OCI-LY1 (cell line): ENCODE results near the gene DRAM1.

Source experiments
- EZH2 ChIP-seq: fragments of 200-600 bp; sonication (generic), shearing (Covaris generic); IDR thresholded peaks from 2 replicates; pipeline ENCODE4 v1.8.0; 2017; ENCODE audit warnings: borderline replicate concordance, mixed run types, mild to moderate bottlenecking, antibody characterized with exemption, low read length, moderate library complexity, mixed read lengths
- TF ChIP-seq, protein P1 (sequence below): fragments of 200-600 bp; sonication (generic), shearing (Covaris generic); IDR thresholded peaks from 2 replicates; pipeline ENCODE4 v1.5.1; 2017; ENCODE audit warnings: mild to moderate bottlenecking, antibody characterized with exemption, low read length, moderate library complexity, mixed read lengths

DNA sequence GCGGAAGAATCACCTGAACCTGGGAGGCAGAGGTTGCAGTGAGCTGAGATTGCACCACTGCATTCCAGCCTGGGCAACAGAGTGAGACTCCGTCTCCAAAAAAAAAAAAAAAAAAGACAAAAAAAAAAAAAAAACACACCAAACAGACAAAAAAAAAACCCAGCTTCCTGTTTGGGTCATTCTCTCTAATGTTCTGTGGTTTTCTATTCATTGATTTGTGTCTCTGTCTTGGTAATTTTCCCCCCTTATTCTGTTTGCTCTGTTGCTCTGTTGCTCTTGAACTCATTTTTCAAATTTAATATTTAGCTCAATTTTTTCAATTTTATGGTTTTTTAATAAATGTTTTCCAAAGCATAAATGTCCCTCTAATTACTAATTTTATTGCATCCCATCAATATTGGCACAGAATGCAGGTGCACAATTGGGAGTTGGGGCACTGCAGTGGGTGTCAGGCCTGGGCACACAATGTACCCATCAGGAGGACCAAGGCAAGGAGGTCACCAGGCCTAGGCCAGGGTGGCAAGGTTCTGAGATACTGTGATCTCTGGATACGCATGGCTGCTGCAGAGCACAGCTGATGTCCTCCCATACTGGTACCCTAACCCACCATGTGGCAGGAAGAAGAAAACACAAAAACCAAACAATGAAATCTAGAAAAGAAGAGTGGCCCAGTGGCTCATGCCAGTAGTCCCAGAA is 38.6 kb upstream of the DRAM1 start:
- TF ChIP-seq, protein P1, sequence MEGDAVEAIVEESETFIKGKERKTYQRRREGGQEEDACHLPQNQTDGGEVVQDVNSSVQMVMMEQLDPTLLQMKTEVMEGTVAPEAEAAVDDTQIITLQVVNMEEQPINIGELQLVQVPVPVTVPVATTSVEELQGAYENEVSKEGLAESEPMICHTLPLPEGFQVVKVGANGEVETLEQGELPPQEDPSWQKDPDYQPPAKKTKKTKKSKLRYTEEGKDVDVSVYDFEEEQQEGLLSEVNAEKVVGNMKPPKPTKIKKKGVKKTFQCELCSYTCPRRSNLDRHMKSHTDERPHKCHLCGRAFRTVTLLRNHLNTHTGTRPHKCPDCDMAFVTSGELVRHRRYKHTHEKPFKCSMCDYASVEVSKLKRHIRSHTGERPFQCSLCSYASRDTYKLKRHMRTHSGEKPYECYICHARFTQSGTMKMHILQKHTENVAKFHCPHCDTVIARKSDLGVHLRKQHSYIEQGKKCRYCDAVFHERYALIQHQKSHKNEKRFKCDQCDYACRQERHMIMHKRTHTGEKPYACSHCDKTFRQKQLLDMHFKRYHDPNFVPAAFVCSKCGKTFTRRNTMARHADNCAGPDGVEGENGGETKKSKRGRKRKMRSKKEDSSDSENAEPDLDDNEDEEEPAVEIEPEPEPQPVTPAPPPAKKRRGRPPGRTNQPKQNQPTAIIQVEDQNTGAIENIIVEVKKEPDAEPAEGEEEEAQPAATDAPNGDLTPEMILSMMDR = no peak
- TF ChIP-seq EZH2 = no peak
